Measurements from ENCODE around the gene NHS.

Gene NHS

GRCh38 chrX:17689971-17690409 is 315.0 kb downstream of the NHS start:
- DNase-seq: peak in 1 of 2 experiments; percentile 8

DNA sequence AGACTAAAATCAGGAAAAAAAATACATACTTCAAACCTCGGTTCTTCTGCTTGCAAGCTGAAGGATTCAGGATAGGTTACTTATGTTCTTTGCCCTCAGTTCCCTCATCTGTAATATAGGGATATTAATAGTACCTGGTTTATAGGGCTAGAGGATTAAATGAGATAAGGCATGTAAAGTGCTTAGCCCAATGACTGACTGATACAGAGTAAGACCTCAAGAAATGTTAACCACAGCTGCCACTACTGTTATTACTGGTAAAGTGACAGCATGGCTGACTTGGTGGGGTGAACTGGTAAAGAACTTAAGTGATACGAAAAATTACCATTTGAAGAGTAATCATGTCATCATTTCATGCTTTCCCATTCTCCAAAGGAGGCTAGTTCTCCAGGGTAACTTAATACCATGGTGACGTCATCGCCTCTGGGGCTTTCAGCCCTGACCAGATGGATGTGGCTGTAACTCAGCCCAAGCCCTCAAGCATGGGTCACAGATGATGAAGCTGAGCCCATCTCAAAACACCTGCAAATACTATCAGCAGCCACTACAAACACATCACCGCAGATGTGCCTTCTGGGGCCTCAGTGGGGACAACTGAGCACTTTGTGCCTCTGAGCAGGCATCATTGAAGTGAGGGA is 317.8 kb downstream of the NHS start:
- no peak for DNase-seq

DNA sequence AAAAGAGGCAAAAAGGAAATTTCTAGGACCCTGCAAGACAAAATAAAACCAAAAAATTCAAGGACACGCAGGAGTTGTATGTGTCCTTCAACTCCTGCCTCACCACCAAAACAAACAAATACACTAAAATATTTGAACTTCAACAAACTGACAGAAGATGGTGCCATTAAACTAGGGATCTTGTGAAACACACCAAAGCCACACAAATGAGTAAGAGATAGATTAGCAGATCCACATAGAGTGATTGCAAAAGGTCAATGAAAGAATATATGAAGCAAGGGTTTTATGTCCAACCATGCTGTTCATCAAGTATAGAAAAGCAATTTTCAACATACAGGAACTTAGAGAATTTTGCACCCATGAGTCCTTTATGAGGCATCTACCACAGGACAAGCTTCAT is 322.2 kb downstream of the NHS start:
- DNase-seq: no peak

DNA sequence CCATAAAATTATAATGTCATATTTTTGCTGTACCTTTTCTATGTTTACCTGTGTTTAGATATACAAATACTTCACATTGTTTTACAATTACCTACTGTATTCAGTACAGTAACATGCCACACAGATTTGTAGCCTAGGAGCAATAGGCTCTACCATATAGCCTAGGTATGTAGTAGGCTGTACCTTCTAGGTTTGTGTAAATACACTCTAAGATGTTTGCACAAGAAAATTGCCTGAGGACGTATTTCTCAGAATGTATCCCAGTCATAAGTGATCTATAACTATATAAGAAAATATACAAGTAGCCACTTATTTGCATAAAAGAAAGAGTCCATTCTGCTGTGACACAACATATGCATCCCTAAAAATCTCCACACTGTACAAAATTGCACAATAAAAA is 326.0 kb downstream of the NHS start:
- no peak for DNase-seq

DNA sequence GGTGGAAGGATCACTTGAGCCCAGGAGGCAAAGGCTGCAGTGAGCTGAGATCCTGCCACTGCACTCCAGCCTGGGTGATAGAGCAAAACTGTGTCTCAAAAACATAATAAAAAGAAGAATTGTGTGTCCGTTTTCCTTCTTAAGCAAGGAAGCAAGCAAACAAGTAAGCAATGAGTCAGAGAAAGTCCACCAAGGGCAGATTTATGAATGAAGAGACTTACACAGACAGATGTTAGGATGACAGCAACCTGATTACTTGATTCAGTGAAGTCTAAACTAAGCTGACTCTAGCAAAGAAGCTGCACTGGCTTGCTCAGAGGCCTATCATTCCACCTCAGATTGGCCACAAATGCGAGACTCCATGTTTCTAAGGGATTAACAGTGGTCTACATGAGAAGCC is 328.2 kb downstream of the NHS start:
- DNase-seq: no peak

DNA sequence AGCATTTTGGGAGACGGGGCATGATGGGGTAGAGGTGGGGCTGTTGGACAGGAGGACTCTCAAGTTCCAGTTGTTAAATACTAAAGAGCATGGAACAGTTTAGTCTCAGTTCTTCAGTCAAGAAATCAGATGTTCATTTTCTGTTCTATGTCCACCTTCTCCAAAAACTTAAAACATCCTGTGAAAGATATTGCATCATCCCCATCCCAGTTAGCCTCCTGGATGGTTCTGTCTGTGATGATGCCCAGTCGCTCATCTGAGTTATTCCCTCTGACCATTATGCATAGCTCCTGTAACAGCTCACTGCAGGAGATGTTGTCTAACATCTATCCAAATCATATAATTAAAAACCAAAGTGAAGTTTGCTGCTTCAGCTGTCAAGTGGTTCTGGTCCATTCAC is 330.2 kb downstream of the NHS start:
- no peak for DNase-seq

- peak in 1 of 2 experiments; percentile 0 for DNase-seq
Measured at GRCh38 chrX:17706676-17707075, 331.7 kb downstream of the NHS start.

DNA sequence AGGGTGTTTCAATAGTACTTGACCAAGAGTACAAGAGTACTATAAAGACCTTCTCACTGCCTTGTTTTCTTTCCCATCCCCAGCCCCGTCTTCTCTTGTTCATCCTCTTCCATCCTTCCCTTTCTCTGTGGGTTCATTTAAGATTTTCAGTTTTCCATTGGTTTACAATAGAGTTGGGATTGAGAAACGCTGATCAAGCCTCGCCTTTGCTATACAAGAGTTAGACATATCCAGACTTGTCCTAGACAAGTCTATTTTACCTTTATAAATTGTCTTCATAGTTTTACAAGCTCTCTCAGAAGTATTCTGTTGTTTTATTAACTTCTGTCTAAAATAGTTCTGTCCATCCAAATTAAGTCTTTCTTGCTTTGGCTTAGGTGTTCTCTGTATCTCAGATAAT is 332.7 kb downstream of the NHS start:
- DNase-seq: no peak

DNA sequence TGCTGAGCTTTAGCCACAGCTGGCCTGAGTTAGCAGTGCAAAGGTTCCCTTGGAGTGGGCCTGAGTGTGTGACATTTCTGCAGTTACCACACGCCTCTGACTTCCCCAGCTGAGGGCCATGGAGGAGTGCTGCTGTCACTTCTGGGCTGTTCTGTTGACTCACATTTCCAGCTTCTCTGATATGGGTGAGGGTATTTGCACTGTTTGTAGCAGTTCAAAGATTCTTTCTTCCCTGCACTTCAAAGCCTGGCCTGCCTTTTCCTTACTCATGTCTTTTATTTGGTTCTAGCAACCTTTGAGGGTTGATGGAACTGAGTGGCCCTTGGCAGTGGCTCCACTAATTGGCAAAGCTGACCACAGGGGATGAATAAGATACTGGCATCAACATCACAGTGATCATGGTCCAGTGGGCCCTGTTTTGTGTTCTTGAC is 335.9 kb downstream of the NHS start:
- no peak for DNase-seq

DNA sequence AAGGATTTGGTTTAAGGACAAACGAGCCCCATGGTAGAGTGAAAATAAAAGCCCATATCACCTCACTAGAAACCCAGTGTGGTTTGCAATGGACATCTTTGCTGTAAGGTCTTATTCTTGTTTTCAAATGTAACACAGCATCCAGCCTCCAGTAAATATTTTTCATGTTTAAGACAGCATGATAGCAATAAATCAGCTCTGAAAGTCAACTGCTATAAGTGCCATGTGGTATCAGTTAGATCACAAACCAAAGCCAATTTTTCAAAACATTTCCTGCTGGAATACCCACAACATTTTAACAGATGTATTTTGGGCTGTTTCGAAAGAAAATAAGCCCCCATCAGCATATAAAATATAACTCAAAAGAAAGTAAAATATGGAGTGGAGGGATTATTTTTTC is 338.3 kb downstream of the NHS start:
- DNase-seq: no peak

GRCh38 chrX:17718649-17719165 is 343.7 kb downstream of the NHS start:
- DNase-seq: no peak

DNA sequence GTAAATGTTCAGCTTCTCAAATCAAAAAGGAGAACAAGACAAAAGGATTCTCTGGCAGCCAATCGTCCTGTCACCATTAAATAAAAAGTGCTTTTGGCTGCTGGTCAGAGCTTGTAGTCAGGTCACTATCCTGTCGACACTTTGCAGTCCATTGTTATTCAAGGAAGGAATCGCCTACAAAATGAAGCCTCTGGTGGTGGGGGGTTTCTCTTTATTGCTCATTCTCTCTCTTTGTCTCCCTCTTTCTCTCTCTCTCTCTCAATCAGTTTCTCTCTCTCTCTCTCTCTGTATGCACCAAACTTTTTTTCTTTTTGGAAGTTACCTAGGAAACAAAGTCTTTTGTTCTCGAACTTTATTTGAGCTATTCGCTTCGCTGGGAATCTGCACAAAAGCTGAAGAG is 344.7 kb downstream of the NHS start:
- DNase-seq: no peak

DNA sequence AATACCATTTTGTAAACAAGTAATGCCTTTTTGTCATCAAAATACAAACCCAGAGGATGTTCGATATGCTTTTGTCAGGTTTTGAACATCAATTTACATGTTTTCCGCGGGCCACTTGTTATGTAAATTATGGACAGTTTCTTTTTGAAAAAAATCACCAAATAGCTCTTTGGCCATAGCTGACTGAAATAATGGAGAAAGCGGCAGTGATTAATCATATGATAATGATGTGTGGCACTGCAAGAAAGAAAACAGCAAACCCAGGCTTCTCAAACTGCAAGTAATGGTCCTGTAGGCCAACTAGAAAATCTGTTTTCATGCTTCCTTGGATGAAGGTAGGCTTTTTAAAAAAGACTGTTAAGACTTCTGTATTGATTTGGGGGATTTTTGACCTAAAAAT is 346.7 kb downstream of the NHS start:
- no peak for DNase-seq

DNA sequence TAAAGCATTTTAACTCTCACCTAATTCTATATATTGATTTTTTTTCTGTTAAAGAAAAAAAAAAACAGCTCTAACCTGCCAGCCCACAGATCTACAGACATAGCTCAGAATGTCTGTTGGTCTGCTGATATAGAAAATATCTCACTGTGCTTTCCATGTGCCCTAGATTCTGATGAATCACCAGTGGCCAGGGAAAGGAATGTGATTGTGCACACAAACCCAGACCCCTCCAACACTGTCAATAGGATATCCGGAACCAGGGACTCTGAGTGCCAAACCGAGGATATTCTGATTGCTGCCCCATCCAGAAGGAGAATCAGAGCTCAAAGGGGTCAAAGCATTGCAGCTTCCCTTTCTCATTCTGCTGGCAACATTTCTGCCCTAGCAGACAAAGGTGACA is 350.2 kb downstream of the NHS start:
- no peak for DNase-seq

GRCh38 chrX:17732138-17732783 is 357.3 kb downstream of the NHS start:
- DNase-seq: no peak

DNA sequence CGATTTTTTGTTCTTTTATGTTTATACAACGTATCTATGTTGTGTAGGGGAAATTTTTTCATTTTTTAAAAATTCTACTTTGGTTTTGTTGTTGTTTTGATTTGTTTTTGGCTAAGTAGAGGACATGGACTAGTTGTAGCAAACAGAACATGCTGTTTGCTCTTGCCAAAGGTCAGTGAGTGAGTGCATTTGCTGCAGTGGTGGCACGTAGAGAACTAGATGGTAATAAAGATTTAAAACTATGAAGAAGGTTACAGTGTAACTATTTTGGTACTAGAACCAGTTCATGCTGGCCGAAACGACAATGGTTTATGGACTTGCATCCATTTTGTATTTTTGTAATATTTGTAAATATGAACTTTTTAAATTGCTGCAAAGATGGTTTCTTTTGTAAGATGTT is 360.4 kb downstream of the NHS start:
- DNase-seq: no peak

DNA sequence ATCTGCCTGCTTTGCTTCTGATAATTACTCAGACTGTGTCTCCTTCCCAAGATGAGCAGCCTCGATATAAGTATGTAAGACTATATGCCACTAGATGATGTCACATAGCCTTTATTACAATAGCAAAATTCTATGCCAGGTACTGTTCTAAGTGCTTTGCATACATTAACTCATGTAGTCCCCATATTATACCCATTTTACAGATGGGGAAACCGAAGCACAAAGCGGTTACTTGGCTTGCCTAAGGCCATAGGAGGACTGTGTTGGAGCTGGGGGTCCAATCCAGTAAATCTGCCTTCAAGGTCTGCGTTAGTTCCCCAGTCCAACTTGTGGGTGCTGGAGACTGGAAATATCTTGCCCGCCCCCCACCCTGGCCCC is 361.5 kb downstream of the NHS start:
- no peak for DNase-seq

DNA sequence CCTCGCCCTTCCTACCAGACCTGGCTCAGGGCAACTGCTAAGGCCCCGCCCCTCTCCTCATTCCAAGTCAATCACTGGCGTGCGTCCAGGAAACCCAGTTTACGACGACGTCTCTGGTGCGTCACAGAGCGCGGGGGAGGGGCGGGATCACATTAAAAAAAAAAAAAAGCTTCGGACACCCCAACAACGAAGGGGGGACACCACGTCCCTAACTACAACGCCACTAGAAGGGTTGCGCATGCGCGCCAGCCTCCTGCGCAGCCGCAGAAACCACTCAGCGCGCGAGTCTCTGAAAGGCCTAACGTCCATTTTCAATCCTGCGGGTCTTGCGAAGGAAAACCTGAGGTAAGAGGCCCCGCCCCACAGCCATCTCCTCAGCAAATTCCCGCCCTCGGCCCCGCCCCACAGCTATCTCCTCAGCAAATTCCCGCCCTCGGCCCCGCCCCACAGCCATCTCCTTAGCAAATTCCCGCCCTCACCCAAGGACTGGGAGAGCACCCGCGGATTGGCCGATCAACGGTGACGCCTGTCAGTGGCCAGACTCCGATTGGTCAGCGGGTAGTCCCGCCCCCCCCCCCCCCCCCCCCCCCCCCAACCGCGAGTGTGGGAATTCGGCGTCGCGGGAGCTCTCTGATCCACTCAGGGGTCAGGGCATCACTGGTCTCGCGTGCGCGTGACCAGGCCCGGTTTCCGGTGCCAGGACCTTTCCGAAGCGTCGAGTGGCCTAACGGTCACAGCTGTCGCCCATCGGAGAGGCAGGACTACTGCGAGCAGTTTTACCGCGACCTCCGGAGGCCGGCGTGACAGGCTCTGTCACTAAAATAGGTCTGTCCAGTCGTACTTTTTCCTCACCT is 362.1 kb downstream of the NHS start, which contains the start of gene SCML1:
TSS of gene SCML1 (plus strand) at position 638 of the 854 bp plus-strand sequence. CDS start 6,694 bp downstream, outside the sequence.
- DNase-seq: peak; percentile 56 to 78

GRCh38 chrX:17737710-17737985 is 362.6 kb downstream of the NHS start:
- DNase-seq: no peak

DNA sequence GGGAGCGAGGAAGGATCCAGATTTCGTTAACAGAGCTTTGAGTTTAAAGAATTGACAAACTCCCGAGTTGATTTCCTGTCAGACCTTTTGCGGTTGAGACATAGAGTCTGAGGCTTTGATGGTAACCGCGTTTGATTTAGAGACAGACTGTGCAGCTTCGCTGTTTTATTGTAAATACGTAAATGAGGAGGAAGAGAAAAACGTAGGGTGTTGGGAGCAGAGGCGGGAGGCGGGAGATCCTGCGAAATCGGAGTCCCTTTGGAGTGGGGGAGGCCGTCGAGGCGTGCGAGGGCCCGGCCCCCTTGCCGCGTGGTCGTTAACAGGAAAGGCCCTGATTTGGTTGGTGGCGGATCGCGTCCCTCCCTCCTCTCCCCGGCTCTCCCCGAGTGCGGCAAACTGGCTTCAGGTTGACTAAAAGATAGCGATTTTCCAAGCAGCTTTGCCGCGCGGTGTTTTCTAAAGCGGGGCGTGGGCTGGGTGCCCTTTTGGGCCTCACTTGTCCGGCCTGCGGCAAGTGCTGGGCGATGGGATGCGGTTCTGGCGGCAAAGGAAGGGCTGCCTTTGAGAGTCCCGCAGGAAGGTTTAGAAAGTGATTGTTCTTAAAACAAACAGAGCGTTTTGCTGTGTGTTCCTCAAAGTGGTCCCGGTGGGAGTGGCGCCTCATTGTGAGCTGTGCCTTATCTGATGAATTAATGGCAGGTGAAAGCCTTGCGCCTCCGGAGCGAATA is 363.1 kb downstream of the NHS start:
- peak in 1 of 2 experiments; percentile 0 for DNase-seq

- DNase-seq: no peak
Measured at GRCh38 chrX:17738737-17739535, 363.9 kb downstream of the NHS start.
